ENCODE data around the gene ST8SIA1.

The ST8SIA1 gene

DNA sequence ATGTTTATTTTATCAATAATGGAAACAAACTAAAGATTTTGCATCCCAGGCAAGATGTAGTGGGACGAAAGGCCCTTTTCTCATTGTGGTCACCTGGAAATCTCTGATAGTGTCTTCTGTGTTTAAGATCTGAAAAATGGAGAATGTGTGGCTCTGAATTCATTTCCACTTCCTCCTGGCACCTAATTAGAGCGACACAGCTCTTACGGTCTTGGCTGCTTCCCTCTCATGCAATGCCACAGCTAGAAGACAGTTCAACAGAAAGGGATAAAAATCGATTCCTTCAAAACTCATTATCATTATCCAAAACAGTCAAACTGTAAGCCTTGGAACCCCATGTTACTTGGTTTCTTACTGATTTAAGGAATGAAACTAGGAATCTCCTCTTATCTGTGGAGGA is 9.3 kb downstream of the ST8SIA1 start:
- no peak for DNase-seq

- DNase-seq = no peak
These were observed 12.4 kb downstream of the ST8SIA1 start for GRCh38 chr12:22322091-22322490.

- DNase-seq = no peak
These were observed 12.9 kb downstream of the ST8SIA1 start for GRCh38 chr12:22321638-22322037.

DNA sequence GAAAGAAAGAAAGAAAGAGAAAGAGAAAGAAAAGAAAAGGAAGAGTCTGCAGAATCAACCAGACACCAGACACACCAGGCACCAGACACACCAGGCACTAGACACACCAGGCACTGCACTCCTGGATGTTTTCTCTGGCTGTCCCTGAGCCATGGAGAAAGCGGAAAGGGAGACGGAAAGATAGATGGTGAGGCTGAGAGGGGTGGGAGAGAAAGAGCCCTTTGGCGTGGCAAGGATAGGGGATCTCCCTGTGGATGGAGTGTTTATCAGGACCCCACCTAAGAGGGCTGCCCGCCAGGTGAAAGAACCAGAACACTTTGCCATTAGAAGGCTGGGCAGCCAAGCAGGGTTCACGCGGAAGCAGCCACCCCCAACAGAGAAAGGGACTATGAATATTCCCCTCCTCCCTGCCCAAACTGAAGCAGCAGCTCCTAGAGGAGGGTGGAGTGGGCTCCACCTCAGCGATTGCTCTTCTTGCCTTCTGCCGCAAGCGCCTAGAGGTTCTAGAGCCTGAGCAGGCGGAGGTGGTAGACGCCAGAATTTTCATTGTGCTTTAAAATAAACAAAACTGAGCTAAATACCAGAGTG is 13.4 kb downstream of the ST8SIA1 start:
- DNase-seq = no peak

DNA sequence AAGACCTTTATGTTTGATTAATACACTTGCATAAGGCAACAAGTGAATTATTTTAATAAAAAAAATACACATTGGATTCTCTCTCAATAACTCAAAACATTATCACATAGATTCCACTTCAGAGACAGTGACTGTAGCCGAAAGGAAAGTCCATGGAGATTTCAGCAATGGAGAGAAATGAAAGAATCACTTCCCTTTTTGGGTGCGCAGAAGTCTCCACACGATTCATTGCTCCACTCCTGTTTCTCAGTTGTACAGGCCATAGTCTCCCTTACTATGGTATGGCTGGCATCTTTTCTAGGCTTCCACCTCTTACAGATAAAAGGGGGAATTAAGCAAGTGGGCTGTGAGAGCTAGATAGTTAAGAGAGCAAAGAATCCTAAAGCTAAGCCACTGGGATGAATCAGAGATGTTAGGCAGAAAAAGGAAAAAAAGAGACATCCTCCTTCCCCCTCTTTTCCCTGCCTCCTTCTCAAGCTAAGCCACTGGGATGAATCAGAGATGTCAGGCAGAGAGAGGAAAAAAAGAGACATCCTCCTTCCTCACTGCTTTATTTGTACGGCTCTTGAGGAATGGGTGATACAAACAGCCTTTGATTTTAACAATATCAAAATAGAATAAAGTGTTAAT is 16.3 kb downstream of the ST8SIA1 start:
- DNase-seq = no peak

GRCh38 chr12:22313963-22314330 is 20.6 kb downstream of the ST8SIA1 start:
- no peak for DNase-seq

- no peak for DNase-seq
These were observed 21.1 kb downstream of the ST8SIA1 start for GRCh38 chr12:22313286-22313962.

DNA sequence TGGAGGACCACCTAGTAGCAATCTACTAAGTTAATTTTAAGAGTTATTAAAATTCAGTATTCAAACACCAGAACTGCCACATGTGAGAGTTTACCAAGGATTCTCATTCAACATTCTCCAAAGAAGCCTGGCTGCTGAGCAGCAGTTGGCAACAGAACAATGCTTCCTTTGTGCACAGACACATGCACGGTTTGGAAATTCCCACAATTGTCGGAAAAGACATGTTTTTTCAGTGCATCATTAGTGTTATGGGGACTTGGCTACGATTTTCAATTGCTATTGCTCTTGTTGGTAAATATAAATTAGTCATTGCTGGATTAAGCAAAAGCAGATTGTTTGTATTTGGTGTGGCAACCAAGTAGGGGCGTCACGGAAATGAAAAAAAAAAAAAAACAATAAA is 22.2 kb downstream of the ST8SIA1 start:
- no peak for DNase-seq

DNA sequence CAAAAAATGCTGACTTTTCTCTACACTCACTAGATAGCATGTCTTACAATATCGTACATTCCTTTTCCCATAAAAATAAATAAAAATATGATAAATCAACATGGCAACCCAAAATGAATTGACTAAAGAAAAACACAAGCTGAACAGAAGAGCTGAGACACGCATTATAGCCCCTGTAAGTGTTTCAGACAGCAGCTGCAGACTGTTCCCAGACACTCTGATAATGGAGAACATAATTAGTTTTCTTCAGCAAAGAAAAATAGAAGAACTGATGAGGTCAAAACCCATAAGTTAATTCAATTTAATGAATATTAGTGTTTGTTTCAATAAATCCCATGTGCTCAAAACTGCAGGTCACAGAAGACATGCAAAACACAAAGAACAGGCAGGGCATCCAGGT is 23.8 kb downstream of the ST8SIA1 start:
- DNase-seq = no peak

DNA sequence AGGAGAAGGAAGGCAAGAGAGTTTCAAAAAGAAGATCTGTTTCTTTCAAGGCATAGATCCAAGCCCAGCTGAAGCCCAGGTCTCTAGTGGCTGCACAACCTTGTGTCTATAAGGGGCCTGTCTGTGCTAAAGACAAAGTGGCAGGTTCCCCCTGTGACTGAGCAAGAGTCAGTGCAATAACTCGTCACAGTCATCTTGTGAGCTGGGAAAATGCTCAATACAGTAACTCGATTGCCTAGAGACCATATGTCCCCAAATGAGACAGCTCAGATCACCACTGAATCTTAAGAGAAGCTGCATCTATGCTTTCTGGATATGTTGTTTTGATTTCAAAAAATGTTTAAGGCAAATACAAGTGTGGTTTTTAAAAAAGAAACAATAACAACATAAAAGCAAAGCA is 24.2 kb downstream of the ST8SIA1 start:
- no peak for DNase-seq

- DNase-seq = no peak
These were observed 26.7 kb downstream of the ST8SIA1 start for GRCh38 chr12:22307811-22308210.

DNA sequence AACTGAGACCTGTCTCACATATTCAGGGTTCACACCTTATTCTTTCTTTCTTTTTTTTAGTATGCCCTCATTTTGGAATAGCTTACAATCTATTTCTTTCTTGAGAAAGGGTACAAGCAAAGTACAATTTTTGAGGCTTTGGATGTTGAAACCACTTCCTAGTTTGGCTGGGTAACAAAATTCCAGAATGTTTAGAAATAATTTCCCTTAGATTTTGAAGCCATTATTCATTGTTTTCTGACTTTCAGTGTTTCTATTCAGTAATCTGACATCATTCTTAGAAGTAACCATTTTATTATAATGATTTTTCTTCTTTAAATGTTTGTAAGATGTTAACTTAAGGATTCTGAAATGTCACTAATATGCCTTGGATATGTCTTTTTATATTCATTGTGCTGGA is 28.2 kb downstream of the ST8SIA1 start:
- DNase-seq = no peak

- no peak for DNase-seq
These were observed 30.2 kb downstream of the ST8SIA1 start for GRCh38 chr12:22304341-22304740.

- DNase-seq = no peak
These were observed 35.1 kb downstream of the ST8SIA1 start for GRCh38 chr12:22299294-22299912.

GRCh38 chr12:22289250-22289649 is 45.3 kb downstream of the ST8SIA1 start:
- no peak for DNase-seq

DNA sequence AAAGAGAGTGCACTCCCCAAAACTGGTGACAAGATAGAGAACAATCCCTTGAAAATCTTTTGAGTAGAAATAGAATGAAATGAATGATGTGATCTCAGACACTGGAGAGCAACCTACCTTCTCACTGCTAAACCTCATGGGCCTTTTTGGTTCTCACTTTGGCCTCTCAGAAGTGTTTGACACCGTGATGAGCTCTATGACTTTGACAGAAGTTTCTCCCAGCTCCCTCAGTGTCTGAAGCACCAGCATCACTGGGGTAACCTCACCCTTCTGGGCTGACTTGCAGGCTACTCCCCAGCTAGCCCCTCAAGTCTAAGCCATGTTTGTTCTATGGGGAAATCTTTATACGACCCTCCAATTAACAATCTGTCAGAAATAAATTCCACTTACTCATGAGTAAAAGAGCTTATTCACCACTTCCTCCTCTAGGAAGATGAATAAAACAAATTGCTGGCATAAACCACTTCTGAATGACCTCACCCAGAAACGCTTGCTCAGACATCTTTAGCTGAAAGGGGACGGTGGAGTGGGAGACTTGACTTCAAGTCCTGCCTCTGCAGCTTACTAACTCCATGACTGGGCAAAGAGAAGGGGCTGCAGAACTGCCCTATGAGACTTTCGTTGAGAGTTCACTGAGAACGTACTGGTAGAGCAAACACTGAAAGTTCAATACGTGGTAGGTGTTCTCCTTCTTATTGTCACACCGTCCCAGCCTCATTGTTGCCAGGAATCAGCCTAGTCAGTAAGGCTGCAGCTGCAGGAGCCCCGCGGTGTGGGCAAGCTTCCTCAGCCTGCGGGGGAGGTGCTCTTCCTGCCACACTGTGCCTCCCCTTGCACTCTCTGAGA is 46.5 kb downstream of the ST8SIA1 start:
- no peak for DNase-seq

DNA sequence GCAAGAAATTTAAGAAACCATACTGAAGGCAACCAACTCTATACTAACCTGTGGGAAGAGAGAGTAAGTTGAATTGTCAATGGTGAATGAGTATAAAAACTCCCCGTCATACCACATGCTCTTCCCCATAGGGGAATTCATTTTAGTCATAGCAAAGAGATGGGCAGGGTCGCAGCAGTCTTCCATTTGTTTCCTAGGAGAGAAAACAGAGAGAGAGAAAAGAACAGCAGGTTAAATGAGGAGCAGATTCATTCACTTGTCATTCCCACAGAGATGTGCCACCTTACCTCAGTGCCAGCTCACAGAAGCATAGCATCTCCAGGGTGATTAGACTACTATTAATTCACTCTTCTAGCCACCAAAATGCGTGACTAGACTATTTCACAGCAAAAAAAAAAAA is 47.4 kb downstream of the ST8SIA1 start:
- no peak for DNase-seq

- no peak for DNase-seq
These were observed 47.9 kb downstream of the ST8SIA1 start for GRCh38 chr12:22286569-22286968.

DNA sequence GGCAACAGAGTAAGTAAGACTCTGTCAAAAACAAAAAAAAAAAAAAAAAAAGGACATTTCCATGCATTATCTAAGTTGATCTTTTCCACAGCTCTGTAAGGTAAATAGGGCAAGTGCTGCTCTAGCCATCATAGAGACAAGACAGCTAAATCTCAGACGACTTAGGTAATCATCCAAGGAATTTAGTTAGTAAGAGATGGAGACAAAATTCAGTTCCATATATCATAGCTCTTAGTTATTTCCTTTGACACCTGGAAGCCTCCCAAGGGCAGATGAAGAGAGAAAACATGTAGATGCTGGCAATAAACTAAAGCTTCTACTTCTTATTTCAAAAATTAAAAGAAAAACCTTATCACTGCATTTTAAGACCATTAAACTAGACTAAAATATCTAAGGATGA is 48.7 kb downstream of the ST8SIA1 start:
- no peak for DNase-seq

GRCh38 chr12:22284871-22285270 is 49.6 kb downstream of the ST8SIA1 start:
- DNase-seq = no peak

DNA sequence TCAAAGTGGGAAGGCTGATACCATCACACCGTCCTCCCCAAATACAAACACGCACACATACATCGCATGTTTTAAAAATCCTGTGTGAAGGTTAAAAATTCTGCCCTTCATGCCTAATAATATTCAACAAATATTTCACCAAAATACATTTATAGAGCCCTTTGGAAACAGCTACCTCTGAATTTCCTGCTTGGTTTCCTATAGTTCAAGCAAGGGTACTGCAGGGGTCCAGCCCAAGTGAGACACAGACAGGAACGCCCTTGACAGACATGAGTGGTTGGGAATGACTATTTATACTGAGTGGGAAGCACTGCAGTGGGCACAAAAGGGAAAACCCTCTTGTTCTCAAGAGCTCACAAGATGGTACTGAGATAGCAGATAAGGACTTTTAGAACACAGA is 51.0 kb downstream of the ST8SIA1 start:
- no peak for DNase-seq

- no peak for DNase-seq
These were observed 51.5 kb downstream of the ST8SIA1 start for GRCh38 chr12:22283006-22283506.

GRCh38 chr12:22282283-22282682 is 52.2 kb downstream of the ST8SIA1 start:
- DNase-seq = no peak
